Measurements from ENCODE around the gene PROSER3. TPM values are rescaled to one million over a fixed set of nuclear protein-coding genes. Genes with fewer than 3 reads are reported as not detected.

Gene PROSER3
- polyA plus RNA-seq, 4 donors, result 1.8 to 15.0 (median 6.2) TPM

- Histone ChIP-seq H3K27me3 (ENCODE audit: control insufficient read depth in 3 of 3, insufficient read depth in 3 of 3, low read length in 3 of 3) (no peaks in the 10 kb centered on the region), H3K4me3 (ENCODE audit: low read depth in 1 of 3, low read length in 3 of 3) (no peak overlapping the region), H3K4me1 (ENCODE audit: control insufficient read depth in 3 of 3, insufficient read depth in 2 of 3, low read depth in 1 of 3, low read length in 2 of 3) (no peaks in the 10 kb centered on the region), H3K27ac (ENCODE audit: low read depth in 1 of 3, low read length in 2 of 3) (no peak overlapping the region), H3K36me3 (ENCODE audit: control insufficient read depth in 3 of 3, insufficient read depth in 2 of 3, low read depth in 1 of 3, low read length in 3 of 3) (no peaks in the 10 kb centered on the region), H3K9me3 (ENCODE audit: control insufficient read depth in 2 of 2, insufficient read depth in 1 of 2, low read depth in 1 of 2, low read length in 1 of 2) (peaks cover 0 to 7% of the 10 kb centered on the region in 2 donors)
- no peak for FAIRE-seq
- 52 to 64% (median 53%) methylated on average over 5 of the region's 5 CpGs for WGBS, 3 donors
- DNase-seq, result no peak
These were observed 47.6 kb downstream of the PROSER3 start for GRCh38 chr19:35805526-35806102.

- 89 to 93% (median 89%) methylated on average over 18 of the region's 18 CpGs for WGBS, 3 donors
- no peak for DNase-seq
- Histone ChIP-seq H3K27ac (ENCODE audit: low read depth in 1 of 3, low read length in 2 of 3) (no peak overlapping the region), H3K27me3 (ENCODE audit: control insufficient read depth in 3 of 3, insufficient read depth in 3 of 3, low read length in 3 of 3) (no peaks in the 10 kb centered on the region), H3K36me3 (ENCODE audit: control insufficient read depth in 3 of 3, insufficient read depth in 2 of 3, low read depth in 1 of 3, low read length in 3 of 3) (no peaks in the 10 kb centered on the region), H3K4me3 (ENCODE audit: low read depth in 1 of 3, low read length in 3 of 3) (no peak overlapping the region), H3K4me1 (ENCODE audit: control insufficient read depth in 3 of 3, insufficient read depth in 2 of 3, low read depth in 1 of 3, low read length in 2 of 3) (no peaks in the 10 kb centered on the region), H3K9me3 (ENCODE audit: control insufficient read depth in 2 of 2, insufficient read depth in 1 of 2, low read depth in 1 of 2, low read length in 1 of 2) (peaks cover 0 to 4% of the 10 kb centered on the region in 2 donors)
- no peak for FAIRE-seq
These were observed 48.6 kb downstream of the PROSER3 start for GRCh38 chr19:35806597-35806996.

- no peaks in the 10 kb centered on the region for H3K36me3 ChIP-seq (ENCODE audit: control insufficient read depth in 3 of 3, insufficient read depth in 2 of 3, low read depth in 1 of 3, low read length in 3 of 3)
- 91 to 94% (median 92%) methylated on average over 5 of the region's 5 CpGs for WGBS, 3 donors
- FAIRE-seq (no peak), DNase-seq (no peak)
- no peak overlapping the region for H3K27ac ChIP-seq (ENCODE audit: low read depth in 1 of 3, low read length in 2 of 3)
- no peak overlapping the region for H3K4me3 ChIP-seq (ENCODE audit: low read depth in 1 of 3, low read length in 3 of 3)
- H3K27me3 ChIP-seq (ENCODE audit: control insufficient read depth in 3 of 3, insufficient read depth in 3 of 3, low read length in 3 of 3), result no peaks in the 10 kb centered on the region
- H3K4me1 ChIP-seq (ENCODE audit: control insufficient read depth in 3 of 3, insufficient read depth in 2 of 3, low read depth in 1 of 3, low read length in 2 of 3), result peaks cover 0 to 10% (median 0%) of the 10 kb centered on the region in 3 donors
- H3K9me3 ChIP-seq (ENCODE audit: control insufficient read depth in 2 of 2, insufficient read depth in 1 of 2, low read depth in 1 of 2, low read length in 1 of 2), result no peaks in the 10 kb centered on the region
These were observed 49.7 kb downstream of the PROSER3 start for GRCh38 chr19:35807633-35808032.

GRCh38 chr19:35811317-35812219 lies 53.6 kb downstream of the PROSER3 start:
- Histone ChIP-seq H3K4me3 (ENCODE audit: low read depth in 1 of 3, low read length in 3 of 3) (no peak overlapping the region), H3K9me3 (ENCODE audit: control insufficient read depth in 2 of 2, insufficient read depth in 1 of 2, low read depth in 1 of 2, low read length in 1 of 2) (no peaks in the 10 kb centered on the region), H3K36me3 (ENCODE audit: control insufficient read depth in 3 of 3, insufficient read depth in 2 of 3, low read depth in 1 of 3, low read length in 3 of 3) (no peaks in the 10 kb centered on the region), H3K4me1 (ENCODE audit: control insufficient read depth in 3 of 3, insufficient read depth in 2 of 3, low read depth in 1 of 3, low read length in 2 of 3) (peaks cover 0 to 10% (median 0%) of the 10 kb centered on the region in 3 donors), H3K27me3 (ENCODE audit: control insufficient read depth in 3 of 3, insufficient read depth in 3 of 3, low read length in 3 of 3) (no peaks in the 10 kb centered on the region), H3K27ac (ENCODE audit: low read depth in 1 of 3, low read length in 2 of 3) (no peak overlapping the region)
- FAIRE-seq, result no peak
- WGBS, 3 donors, result 49 to 69% (median 68%) methylated on average over 17 to 18 of the region's 18 CpGs
- DNase-seq, result no peak

GRCh38 chr19:35812220-35813042 lies 54.5 kb downstream of the PROSER3 start, which contains the start of gene PRODH2:
Gene PRODH2, minus strand, starts transcription at chr19:35812845. Its CDS starts 40 bp downstream, at chr19:35812805.
- H3K27ac ChIP-seq (ENCODE audit: low read depth in 1 of 3, low read length in 2 of 3), result no peak within 1 kb of the TSS
- H3K27me3 ChIP-seq (ENCODE audit: control insufficient read depth in 3 of 3, insufficient read depth in 3 of 3, low read length in 3 of 3), result no peaks in the 10 kb centered on the region

GRCh38 chr19:35813043-35813890 lies 55.3 kb downstream of the PROSER3 start:
- WGBS, 3 donors, result 45 to 71% (median 64%) methylated on average over 11 of the region's 11 CpGs
- Histone ChIP-seq H3K36me3 (ENCODE audit: control insufficient read depth in 3 of 3, insufficient read depth in 2 of 3, low read depth in 1 of 3, low read length in 3 of 3) (no peaks in the 10 kb centered on the region), H3K27ac (ENCODE audit: low read depth in 1 of 3, low read length in 2 of 3) (no peak overlapping the region), H3K27me3 (ENCODE audit: control insufficient read depth in 3 of 3, insufficient read depth in 3 of 3, low read length in 3 of 3) (peaks cover 0 to 2% (median 2%) of the 10 kb centered on the region in 3 donors), H3K4me1 (ENCODE audit: control insufficient read depth in 3 of 3, insufficient read depth in 2 of 3, low read depth in 1 of 3, low read length in 2 of 3) (peaks cover 0 to 10% (median 0%) of the 10 kb centered on the region in 3 donors), H3K9me3 (ENCODE audit: control insufficient read depth in 2 of 2, insufficient read depth in 1 of 2, low read depth in 1 of 2, low read length in 1 of 2) (no peaks in the 10 kb centered on the region), H3K4me3 (ENCODE audit: low read depth in 1 of 3, low read length in 3 of 3) (no peak overlapping the region)
- FAIRE-seq, result no peak
- no peak for DNase-seq

More at GRCh38 chr19:35812220-35813042, 54.5 kb downstream of the PROSER3 start, which contains the start of gene PRODH2:
- Histone ChIP-seq H3K36me3 (ENCODE audit: control insufficient read depth in 3 of 3, insufficient read depth in 2 of 3, low read depth in 1 of 3, low read length in 3 of 3) (no peaks in the 10 kb centered on the region), H3K9me3 (ENCODE audit: control insufficient read depth in 2 of 2, insufficient read depth in 1 of 2, low read depth in 1 of 2, low read length in 1 of 2) (no peaks in the 10 kb centered on the region), H3K4me3 (ENCODE audit: low read depth in 1 of 3, low read length in 3 of 3) (no peak within 1 kb of the TSS), H3K4me1 (ENCODE audit: control insufficient read depth in 3 of 3, insufficient read depth in 2 of 3, low read depth in 1 of 3, low read length in 2 of 3) (peaks cover 0 to 10% (median 0%) of the 10 kb centered on the region in 3 donors)
- FAIRE-seq (no peak), DNase-seq (peak; percentile 25 to 58)
- WGBS, 3 donors, result 48 to 68% (median 54%) methylated on average over 26 of the region's 26 CpGs

- DNase-seq, result no peak
- H3K9me3 ChIP-seq (ENCODE audit: control insufficient read depth in 2 of 2, insufficient read depth in 1 of 2, low read depth in 1 of 2, low read length in 1 of 2), result no peaks in the 10 kb centered on the region
- peaks cover 0 to 10% (median 0%) of the 10 kb centered on the region in 3 donors for H3K4me1 ChIP-seq (ENCODE audit: control insufficient read depth in 3 of 3, insufficient read depth in 2 of 3, low read depth in 1 of 3, low read length in 2 of 3)
- H3K4me3 ChIP-seq (ENCODE audit: low read depth in 1 of 3, low read length in 3 of 3), result no peak overlapping the region
- no peak for FAIRE-seq
- H3K27me3 ChIP-seq (ENCODE audit: control insufficient read depth in 3 of 3, insufficient read depth in 3 of 3, low read length in 3 of 3), result peaks cover 0 to 4% (median 3%) of the 10 kb centered on the region in 3 donors
- no peaks in the 10 kb centered on the region for H3K36me3 ChIP-seq (ENCODE audit: control insufficient read depth in 3 of 3, insufficient read depth in 2 of 3, low read depth in 1 of 3, low read length in 3 of 3)
- WGBS, 3 donors, result 31 to 39% (median 32%) methylated on average over 6 of the region's 6 CpGs
- no peak overlapping the region for H3K27ac ChIP-seq (ENCODE audit: low read depth in 1 of 3, low read length in 2 of 3)
These were observed 58.3 kb downstream of the PROSER3 start for GRCh38 chr19:35816262-35816661.
